Measurements from ENCODE around the gene KIF26B.

Gene KIF26B

DNA sequence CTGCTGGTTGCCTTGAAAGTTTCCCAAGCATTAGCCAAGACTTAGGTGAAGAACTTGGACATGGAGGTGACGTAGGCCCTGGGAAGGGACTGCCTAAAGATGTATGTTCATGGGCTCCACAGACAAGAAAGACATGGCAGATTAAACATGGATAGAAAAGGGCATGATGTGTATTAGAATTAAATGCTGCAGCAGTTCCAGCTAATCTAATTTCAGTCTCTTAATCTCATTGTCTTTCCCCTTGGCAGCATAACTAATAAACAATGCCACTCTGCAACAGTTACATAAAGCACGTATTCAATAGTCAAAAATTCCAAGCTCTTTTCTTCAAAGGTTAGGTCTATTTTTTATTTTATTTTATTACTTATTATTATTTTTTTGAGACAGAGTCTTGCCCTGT is 251.6 kb downstream of the KIF26B start:
- TF ChIP-seq, protein P1, sequence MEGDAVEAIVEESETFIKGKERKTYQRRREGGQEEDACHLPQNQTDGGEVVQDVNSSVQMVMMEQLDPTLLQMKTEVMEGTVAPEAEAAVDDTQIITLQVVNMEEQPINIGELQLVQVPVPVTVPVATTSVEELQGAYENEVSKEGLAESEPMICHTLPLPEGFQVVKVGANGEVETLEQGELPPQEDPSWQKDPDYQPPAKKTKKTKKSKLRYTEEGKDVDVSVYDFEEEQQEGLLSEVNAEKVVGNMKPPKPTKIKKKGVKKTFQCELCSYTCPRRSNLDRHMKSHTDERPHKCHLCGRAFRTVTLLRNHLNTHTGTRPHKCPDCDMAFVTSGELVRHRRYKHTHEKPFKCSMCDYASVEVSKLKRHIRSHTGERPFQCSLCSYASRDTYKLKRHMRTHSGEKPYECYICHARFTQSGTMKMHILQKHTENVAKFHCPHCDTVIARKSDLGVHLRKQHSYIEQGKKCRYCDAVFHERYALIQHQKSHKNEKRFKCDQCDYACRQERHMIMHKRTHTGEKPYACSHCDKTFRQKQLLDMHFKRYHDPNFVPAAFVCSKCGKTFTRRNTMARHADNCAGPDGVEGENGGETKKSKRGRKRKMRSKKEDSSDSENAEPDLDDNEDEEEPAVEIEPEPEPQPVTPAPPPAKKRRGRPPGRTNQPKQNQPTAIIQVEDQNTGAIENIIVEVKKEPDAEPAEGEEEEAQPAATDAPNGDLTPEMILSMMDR (IDR thresholded peaks at IDR 0.05; ENCODE audit: insufficient read depth, missing control alignments), result no peak
- FAIRE-seq, result peak; percentile 85
- no peak for DNase-seq (ENCODE audit: insufficient read length, low spot score)

DNA sequence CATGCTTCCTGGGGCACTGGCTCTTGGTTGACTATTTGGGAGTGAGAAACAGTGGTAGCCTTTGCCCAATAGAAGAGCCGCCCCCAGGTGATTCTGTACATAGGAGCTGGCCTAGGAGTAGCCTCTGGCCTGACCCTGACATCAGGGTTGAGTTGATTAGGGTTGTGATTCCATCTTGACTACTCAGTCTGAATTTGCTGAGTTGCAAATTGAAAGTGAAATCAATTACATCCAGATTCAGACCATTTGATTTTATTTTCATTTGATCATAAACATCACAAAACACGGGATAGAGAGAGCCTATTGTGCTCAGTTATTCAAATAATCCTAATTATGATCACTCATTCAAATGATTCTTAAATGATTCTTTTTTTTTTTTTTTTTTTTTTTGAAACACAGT is 253.2 kb downstream of the KIF26B start:
- TF ChIP-seq, protein P1 (IDR thresholded peaks at IDR 0.05; ENCODE audit: insufficient read depth, missing control alignments), result no peak
- no peak for DNase-seq (ENCODE audit: insufficient read length, low spot score)
- no peak for FAIRE-seq

DNA sequence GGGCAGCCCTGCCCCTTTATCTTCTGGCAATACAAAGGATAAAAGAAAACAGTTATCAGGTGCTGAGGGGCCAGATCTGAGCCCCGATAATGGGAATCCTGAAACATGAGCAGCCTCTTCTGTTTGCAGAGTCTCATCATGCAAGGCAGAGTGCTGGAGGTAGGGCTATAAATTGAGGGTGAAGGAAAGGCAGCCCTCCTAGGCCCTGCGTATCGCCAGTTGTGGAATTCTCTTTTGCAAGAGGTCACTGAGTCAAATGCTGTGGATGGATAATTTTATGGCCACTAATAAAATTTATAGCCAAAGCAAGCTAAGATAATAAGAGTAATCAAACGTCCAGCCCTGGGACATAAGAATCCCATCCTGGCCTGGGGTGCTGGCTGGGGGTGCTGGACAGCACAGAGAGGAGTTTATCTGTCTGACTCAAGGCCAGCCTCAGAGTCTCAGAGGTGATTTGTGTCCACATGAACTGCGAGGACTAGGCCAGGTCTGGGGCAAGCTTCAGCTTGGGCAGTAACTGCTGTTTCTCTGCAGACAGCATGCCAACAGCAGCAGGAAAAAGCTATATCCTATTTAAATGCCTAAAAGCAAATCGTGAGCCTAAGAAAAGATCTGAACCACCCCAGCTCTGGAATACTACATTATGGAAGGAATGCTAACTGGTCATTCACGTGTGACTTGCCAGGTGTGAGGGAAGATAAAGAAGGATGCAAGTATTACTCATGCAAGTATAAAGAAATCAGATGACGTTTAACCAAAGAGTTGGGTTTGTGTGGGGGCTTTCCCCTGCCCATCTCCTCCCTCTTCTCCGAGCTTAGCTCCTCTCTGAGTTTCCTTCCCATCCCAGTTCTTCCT is 254.8 kb downstream of the KIF26B start:
- no peak for DNase-seq (ENCODE audit: insufficient read length, low spot score)
- TF ChIP-seq, protein P1 (IDR thresholded peaks at IDR 0.05; ENCODE audit: insufficient read depth, missing control alignments), result no peak
- FAIRE-seq, result no peak

DNA sequence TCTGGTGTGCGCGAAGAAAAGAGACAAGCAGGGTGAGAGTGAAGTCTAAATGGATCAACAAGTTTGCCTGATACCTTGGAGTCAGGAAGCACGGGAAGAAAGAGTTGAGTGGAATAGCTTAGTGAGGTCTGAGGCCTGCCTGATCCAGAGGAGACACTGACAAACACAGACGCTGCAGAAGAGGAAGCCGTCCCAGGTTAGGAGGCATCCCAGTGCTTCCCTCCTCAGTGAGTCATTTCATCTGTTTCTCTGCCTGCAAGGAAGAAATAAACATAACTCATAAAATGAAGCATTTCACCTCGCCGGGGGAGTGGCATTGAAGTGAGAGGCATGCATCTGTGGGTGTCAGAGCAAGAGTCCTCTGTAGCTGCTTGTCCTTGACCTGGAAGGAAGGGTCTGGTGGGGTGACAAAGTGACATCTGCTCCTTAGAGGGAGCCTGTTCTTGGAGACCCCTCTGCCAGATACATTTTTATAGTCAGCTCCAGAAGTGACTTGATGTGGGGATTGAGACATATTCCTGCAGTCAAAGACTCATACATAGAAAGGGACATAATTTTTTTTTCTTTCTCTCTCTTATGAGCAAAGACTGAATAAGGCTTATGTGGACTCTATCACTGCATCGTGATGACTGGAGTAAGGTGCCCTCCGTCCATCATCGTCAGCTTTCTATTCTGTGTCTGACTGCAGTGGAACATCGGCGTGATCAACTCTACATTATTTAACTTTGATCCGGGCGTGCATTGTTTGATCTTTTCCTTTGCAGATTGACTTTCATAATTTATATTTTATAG is 256.7 kb downstream of the KIF26B start:
- no peak for FAIRE-seq
- TF ChIP-seq, protein P1 (IDR thresholded peaks at IDR 0.05; ENCODE audit: insufficient read depth, missing control alignments), result no peak

DNA sequence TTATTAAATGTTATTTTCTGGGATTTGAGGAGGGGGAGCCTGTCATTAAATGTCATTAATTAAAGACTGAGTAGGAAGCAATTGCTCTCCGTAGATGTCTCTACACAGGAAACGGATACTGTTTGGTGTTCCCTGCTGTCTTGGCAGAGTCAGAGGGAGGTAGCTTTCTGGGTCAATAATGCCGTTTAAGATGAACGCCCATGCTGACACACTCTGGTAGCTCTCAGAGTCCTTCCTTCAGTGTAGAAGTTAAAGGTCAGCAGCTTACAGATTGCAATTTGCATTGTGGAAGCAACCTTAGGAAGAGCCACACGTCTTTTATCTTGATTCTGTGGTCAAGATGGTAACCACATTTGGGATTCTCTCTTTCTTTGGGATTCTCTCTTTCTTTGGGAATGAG is 257.5 kb downstream of the KIF26B start:
- DNase-seq (ENCODE audit: insufficient read length, low spot score) (no peak), FAIRE-seq (no peak)
- TF ChIP-seq, protein P1 (IDR thresholded peaks at IDR 0.05; ENCODE audit: insufficient read depth, missing control alignments), result no peak

More for the DNA sequence above, 256.7 kb downstream of the KIF26B start:
- no peak for DNase-seq (ENCODE audit: insufficient read length, low spot score)

DNA sequence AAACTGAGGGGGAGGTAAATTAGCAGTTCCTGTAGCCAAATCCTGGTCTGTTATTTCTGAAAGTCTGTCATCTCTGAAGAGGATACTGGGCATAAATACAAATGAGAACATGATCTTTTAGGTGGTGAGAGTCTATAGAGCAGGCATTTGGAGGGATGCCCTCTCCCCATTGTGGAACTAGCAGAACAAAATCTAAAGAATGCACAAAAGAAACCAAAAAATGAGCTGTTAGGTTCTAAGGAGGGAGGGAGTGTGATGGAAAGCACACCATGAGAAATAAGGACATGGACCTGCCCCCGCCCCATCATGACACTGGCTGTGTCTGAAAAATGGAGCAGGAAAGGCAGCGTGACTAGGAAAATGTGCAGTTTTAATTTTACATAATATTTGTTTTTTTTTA is 262.0 kb downstream of the KIF26B start:
- TF ChIP-seq, protein P1 (IDR thresholded peaks at IDR 0.05; ENCODE audit: insufficient read depth, missing control alignments), result no peak
- FAIRE-seq (no peak), DNase-seq (ENCODE audit: insufficient read length, low spot score) (no peak)
